ENCODE data around the gene CCDC68. TPM values are rescaled to one million over a fixed set of nuclear protein-coding genes. Genes with fewer than 3 reads are reported as not detected.

Gene CCDC68
- total RNA-seq, 1 donor from 2014 or later, result 2.2 TPM

GRCh38 chr18:54914816-54915215, 44.4 kb downstream of the CCDC68 start:
- H3K9me3 Mint-ChIP-seq (ENCODE audit: low read depth), result no peaks in the 10 kb centered on the region
- no peaks in the 10 kb centered on the region for H3K36me3 Mint-ChIP-seq (ENCODE audit: insufficient read depth)
- no peak overlapping the region for H3K27ac Mint-ChIP-seq
- H3K4me3 Mint-ChIP-seq (ENCODE audit: low read depth), result no peak overlapping the region
- no peak for DNase-seq (ENCODE audit: low spot score, unreplicated experiment)
- H3K27me3 Mint-ChIP-seq, result no peaks in the 10 kb centered on the region
- peaks cover 4% of the 10 kb centered on the region for H3K4me1 Mint-ChIP-seq (ENCODE audit: low read depth)
- TF ChIP-seq, protein P1, sequence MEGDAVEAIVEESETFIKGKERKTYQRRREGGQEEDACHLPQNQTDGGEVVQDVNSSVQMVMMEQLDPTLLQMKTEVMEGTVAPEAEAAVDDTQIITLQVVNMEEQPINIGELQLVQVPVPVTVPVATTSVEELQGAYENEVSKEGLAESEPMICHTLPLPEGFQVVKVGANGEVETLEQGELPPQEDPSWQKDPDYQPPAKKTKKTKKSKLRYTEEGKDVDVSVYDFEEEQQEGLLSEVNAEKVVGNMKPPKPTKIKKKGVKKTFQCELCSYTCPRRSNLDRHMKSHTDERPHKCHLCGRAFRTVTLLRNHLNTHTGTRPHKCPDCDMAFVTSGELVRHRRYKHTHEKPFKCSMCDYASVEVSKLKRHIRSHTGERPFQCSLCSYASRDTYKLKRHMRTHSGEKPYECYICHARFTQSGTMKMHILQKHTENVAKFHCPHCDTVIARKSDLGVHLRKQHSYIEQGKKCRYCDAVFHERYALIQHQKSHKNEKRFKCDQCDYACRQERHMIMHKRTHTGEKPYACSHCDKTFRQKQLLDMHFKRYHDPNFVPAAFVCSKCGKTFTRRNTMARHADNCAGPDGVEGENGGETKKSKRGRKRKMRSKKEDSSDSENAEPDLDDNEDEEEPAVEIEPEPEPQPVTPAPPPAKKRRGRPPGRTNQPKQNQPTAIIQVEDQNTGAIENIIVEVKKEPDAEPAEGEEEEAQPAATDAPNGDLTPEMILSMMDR (IDR thresholded peaks at IDR 0.05; ENCODE audit: unreplicated experiment), result no peak

- H3K4me1 Mint-ChIP-seq (ENCODE audit: low read depth), result peaks cover 1% of the 10 kb centered on the region
- no peak overlapping the region for H3K4me3 Mint-ChIP-seq (ENCODE audit: low read depth)
- H3K27me3 Mint-ChIP-seq, result no peaks in the 10 kb centered on the region
- TF ChIP-seq, protein P1 (IDR thresholded peaks at IDR 0.05; ENCODE audit: unreplicated experiment), result no peak
- H3K9me3 Mint-ChIP-seq (ENCODE audit: low read depth), result no peaks in the 10 kb centered on the region
- H3K36me3 Mint-ChIP-seq (ENCODE audit: insufficient read depth), result no peaks in the 10 kb centered on the region
- no peak for DNase-seq (ENCODE audit: low spot score, unreplicated experiment)
- no peak overlapping the region for H3K27ac Mint-ChIP-seq
Measured at GRCh38 chr18:54911551-54911950, 47.7 kb downstream of the CCDC68 start.

DNA sequence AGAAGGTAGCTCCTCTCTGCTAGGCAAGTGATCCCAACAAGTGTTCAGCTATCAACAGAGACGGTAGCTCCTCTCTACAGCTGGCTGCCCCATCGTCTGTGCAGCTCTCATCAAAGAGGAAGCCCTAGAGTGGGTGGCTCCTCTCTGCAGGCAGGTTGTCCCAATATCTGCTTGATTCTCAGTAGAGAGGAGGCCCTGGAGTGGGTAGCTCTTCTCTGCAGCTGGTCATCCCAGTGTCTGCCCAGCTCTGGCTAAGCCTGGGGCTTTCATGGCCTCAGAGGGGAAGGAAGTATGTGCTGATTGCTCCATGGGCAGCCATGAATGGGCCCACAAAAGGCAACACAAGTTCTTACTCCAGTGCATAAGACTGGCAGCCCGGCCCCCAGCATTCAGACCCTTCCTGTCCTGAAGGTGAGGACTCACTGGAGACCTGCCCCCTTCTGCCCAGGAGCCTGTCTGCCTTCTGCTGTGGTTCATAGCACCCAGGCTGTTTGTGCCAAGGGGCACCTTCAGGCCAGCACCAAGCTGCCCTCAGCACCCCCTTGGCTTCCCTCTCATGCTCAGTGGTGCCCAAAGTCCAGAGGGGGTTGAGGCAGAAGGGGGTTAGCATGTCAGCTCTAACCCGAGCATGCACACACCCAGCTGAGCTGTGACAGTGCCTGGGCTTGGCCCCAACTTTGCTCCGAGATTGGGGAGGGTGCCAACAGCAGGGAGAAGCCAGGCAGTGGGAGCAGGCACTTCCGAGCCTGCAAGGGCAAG, 48.9 kb downstream of the CCDC68 start:
- Mint-ChIP-seq H3K4me3 (ENCODE audit: low read depth) (no peak overlapping the region), H3K36me3 (ENCODE audit: insufficient read depth) (no peaks in the 10 kb centered on the region), H3K27me3 (no peaks in the 10 kb centered on the region), H3K27ac (no peak overlapping the region), H3K9me3 (ENCODE audit: low read depth) (no peaks in the 10 kb centered on the region), H3K4me1 (ENCODE audit: low read depth) (peaks cover 1% of the 10 kb centered on the region)
- DNase-seq (ENCODE audit: low spot score, unreplicated experiment), result no peak
- TF ChIP-seq, protein P1 (IDR thresholded peaks at IDR 0.05; ENCODE audit: unreplicated experiment), result no peak

- Mint-ChIP-seq H3K9me3 (ENCODE audit: low read depth) (no peaks in the 10 kb centered on the region), H3K4me3 (ENCODE audit: low read depth) (no peak overlapping the region), H3K4me1 (ENCODE audit: low read depth) (no peaks in the 10 kb centered on the region), H3K36me3 (ENCODE audit: insufficient read depth) (no peaks in the 10 kb centered on the region), H3K27me3 (no peaks in the 10 kb centered on the region), H3K27ac (no peak overlapping the region)
- no peak for DNase-seq (ENCODE audit: low spot score, unreplicated experiment)
- TF ChIP-seq, protein P1 (IDR thresholded peaks at IDR 0.05; ENCODE audit: unreplicated experiment), result no peak
Measured at GRCh38 chr18:54909538-54909937, 49.7 kb downstream of the CCDC68 start.

- no peaks in the 10 kb centered on the region for H3K9me3 Mint-ChIP-seq (ENCODE audit: low read depth)
- H3K36me3 Mint-ChIP-seq (ENCODE audit: insufficient read depth), result no peaks in the 10 kb centered on the region
- H3K27me3 Mint-ChIP-seq, result no peaks in the 10 kb centered on the region
- H3K27ac Mint-ChIP-seq, result no peak overlapping the region
- no peaks in the 10 kb centered on the region for H3K4me1 Mint-ChIP-seq (ENCODE audit: low read depth)
- TF ChIP-seq, protein P1 (IDR thresholded peaks at IDR 0.05; ENCODE audit: unreplicated experiment), result no peak
- no peak overlapping the region for H3K4me3 Mint-ChIP-seq (ENCODE audit: low read depth)
- DNase-seq (ENCODE audit: low spot score, unreplicated experiment), result no peak
Measured at GRCh38 chr18:54906331-54907185, 52.7 kb downstream of the CCDC68 start.

Measured in progenitor cell of endocrine pancreas (in vitro differentiated cells).